CD4-positive, alpha-beta T cell treated with Interleukin-6 for 4 hours (primary cell): ENCODE measurements around the gene EEF1AKMT1.
"Not testable (repeated sequence)": the region's sequence is repeated elsewhere in the genome, so short reads cannot be mapped to it uniquely, and the experiment has no call there.

ENCODE experiments used
- DNase-seq: peaks from one replicate; pipeline ENCODE4 v3.0.0-alpha.2; 2020; ENCODE audit warnings: mixed read lengths

Gene EEF1AKMT1

GRCh38 chr13:20689291-20689690 is 84.5 kb downstream of the EEF1AKMT1 start:
- DNase-seq = no peak

- DNase-seq = no peak
Observed at GRCh38 chr13:20686863-20687579, 86.7 kb downstream of the EEF1AKMT1 start.

GRCh38 chr13:20686167-20686566 is 87.6 kb downstream of the EEF1AKMT1 start:
- DNase-seq = no peak

GRCh38 chr13:20685092-20685491 is 88.7 kb downstream of the EEF1AKMT1 start:
- no peak for DNase-seq

GRCh38 chr13:20684546-20684945 is 89.2 kb downstream of the EEF1AKMT1 start:
- DNase-seq = no peak

- DNase-seq = no peak
Observed at GRCh38 chr13:20684041-20684440, 89.7 kb downstream of the EEF1AKMT1 start.

- DNase-seq = no peak
Observed at GRCh38 chr13:20682061-20682460, 91.7 kb downstream of the EEF1AKMT1 start.

- not testable (repeated sequence) for DNase-seq
Observed at GRCh38 chr13:20681481-20681880, 92.3 kb downstream of the EEF1AKMT1 start.

- DNase-seq = no peak
Observed at GRCh38 chr13:20680416-20681080, 93.2 kb downstream of the EEF1AKMT1 start.

- no peak for DNase-seq
Observed at GRCh38 chr13:20679879-20680278, 93.9 kb downstream of the EEF1AKMT1 start.
